ENCODE measurements around the gene PLD5.
"Not testable (repeated sequence)": the region's sequence is repeated elsewhere in the genome, so short reads cannot be mapped to it uniquely, and the experiment has no call there.

Gene PLD5

GRCh38 chr1:242162140-242162539 is 362.4 kb downstream of the PLD5 start:
- DNase-seq (ENCODE audit: low read depth in 3 of 3), result no peak

- DNase-seq (ENCODE audit: low read depth in 3 of 3), result no peak
These were observed 377.2 kb downstream of the PLD5 start for GRCh38 chr1:242147096-242147976.

- no peak for DNase-seq (ENCODE audit: low read depth in 3 of 3)
These were observed 377.8 kb downstream of the PLD5 start for GRCh38 chr1:242146652-242147051.

GRCh38 chr1:242140836-242141235 is 383.7 kb downstream of the PLD5 start:
- DNase-seq (ENCODE audit: low read depth in 3 of 3), result no peak

GRCh38 chr1:242139986-242140385 is 384.5 kb downstream of the PLD5 start:
- DNase-seq (ENCODE audit: low read depth in 3 of 3), result no peak

GRCh38 chr1:242139442-242139841 is 385.1 kb downstream of the PLD5 start:
- DNase-seq (ENCODE audit: low read depth in 3 of 3), result no peak

GRCh38 chr1:242133796-242134195 is 390.7 kb downstream of the PLD5 start:
- DNase-seq (ENCODE audit: low read depth in 3 of 3), result no peak

- no peak for DNase-seq (ENCODE audit: low read depth in 3 of 3)
These were observed 391.1 kb downstream of the PLD5 start for GRCh38 chr1:242133351-242133750.

GRCh38 chr1:242132121-242132817 is 392.2 kb downstream of the PLD5 start:
- DNase-seq (ENCODE audit: low read depth in 3 of 3), result no peak

- no peak for DNase-seq (ENCODE audit: low read depth in 3 of 3)
These were observed 395.5 kb downstream of the PLD5 start for GRCh38 chr1:242128951-242129502.

GRCh38 chr1:242120432-242120831 is 404.1 kb downstream of the PLD5 start:
- DNase-seq (ENCODE audit: low read depth in 3 of 3), result no peak

GRCh38 chr1:242100921-242101320 is 423.6 kb downstream of the PLD5 start:
- no peak for DNase-seq (ENCODE audit: low read depth in 3 of 3)

GRCh38 chr1:242097283-242097682 is 427.2 kb downstream of the PLD5 start:
- not testable (repeated sequence) for DNase-seq (ENCODE audit: low read depth in 3 of 3)

GRCh38 chr1:242093116-242093515 is 431.4 kb downstream of the PLD5 start:
- DNase-seq (ENCODE audit: low read depth in 3 of 3), result no peak

- no peak for DNase-seq (ENCODE audit: low read depth in 3 of 3)
These were observed 434.6 kb downstream of the PLD5 start for GRCh38 chr1:242089911-242090310.

- DNase-seq (ENCODE audit: low read depth in 3 of 3), result no peak
These were observed 435.6 kb downstream of the PLD5 start for GRCh38 chr1:242088875-242089274.

- DNase-seq (ENCODE audit: low read depth in 3 of 3), result no peak
These were observed 437.8 kb downstream of the PLD5 start for GRCh38 chr1:242086706-242087105.

- no peak for DNase-seq (ENCODE audit: low read depth in 3 of 3)
These were observed 438.4 kb downstream of the PLD5 start for GRCh38 chr1:242086093-242086492.

- DNase-seq (ENCODE audit: low read depth in 3 of 3), result no peak
These were observed 440.8 kb downstream of the PLD5 start for GRCh38 chr1:242083742-242084141.

- DNase-seq (ENCODE audit: low read depth in 3 of 3), result no peak
These were observed 443.1 kb downstream of the PLD5 start for GRCh38 chr1:242081446-242081845.

- DNase-seq (ENCODE audit: low read depth in 3 of 3), result no peak
These were observed 458.7 kb downstream of the PLD5 start for GRCh38 chr1:242065813-242066212.

- DNase-seq (ENCODE audit: low read depth in 3 of 3), result no peak
These were observed 462.2 kb downstream of the PLD5 start for GRCh38 chr1:242062271-242062670.

GRCh38 chr1:242059976-242060375 is 464.5 kb downstream of the PLD5 start:
- DNase-seq (ENCODE audit: low read depth in 3 of 3), result no peak
